NCI-H1092 (cell line): ENCODE measurements around the gene PCMTD2.
"Not testable (repeated sequence)": the region's sequence is repeated elsewhere in the genome, so short reads cannot be mapped to it uniquely, and the experiment has no call there.

Experiments used
- DNase-seq: peaks from one replicate; lab custom pipeline; 2025; lab: John Stamatoyannopoulos, UW

Gene PCMTD2

DNA sequence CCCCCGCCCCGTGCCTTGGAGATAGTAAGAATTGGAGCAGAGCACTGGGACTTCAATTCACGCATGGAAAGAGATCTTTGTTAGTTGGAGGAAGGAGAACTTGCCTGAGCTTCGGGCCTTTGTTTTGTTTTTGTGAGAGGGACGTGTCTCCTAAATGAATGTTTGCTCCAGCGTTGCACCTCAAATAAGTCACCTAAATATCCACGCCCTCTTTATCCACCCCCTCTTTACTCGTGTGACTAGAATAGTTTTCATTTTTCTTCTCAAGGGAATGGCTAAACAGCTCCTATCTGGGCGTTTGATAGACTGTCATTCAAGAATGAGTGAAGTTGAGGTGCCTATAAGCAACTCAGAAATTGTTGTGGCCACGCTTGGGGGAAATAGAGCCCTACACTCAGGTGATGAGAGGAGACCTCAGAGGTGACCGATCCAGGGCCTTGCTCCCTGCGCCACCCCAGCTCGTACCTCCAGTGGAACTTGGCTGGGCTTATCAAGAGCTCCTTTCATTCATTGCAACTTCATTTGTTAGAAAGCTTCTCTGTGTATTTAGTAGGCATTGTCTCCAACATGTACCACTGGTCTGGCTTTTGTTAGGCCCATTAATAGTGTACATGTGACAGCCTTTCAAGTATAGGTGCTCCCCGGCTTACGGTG lies 861 bp downstream of the PCMTD2 start:
- no peak for DNase-seq

DNA sequence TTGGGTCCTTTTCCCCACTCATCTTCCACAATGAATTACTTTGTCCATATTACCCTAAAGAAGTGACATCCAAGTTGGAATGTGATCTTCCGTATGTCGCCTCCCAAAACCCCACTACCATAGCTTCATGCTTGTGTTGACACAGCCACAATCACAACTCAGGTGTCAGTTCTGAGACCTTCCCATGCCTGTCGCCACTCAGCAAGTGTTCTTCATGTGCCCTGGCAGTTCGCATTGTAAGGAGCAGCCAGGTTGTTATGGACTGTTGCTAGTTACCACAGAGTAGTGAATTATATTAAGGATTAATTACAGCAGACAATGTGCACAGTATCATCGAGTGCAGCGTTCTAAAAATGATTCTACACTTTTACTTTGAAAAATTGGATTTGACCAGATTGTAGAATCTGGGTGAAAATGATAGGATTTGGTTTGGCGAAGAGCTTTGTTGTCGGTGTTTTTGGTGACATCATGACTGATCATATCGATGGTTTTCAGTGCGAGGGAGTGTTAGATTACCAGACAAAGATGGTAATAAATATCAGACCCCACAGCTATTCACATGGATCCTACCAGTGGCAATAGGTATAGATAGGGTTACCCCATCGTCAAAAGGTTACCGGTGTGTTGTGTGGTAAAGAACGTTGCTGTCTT lies 1.7 kb downstream of the PCMTD2 start:
- no peak for DNase-seq

DNA sequence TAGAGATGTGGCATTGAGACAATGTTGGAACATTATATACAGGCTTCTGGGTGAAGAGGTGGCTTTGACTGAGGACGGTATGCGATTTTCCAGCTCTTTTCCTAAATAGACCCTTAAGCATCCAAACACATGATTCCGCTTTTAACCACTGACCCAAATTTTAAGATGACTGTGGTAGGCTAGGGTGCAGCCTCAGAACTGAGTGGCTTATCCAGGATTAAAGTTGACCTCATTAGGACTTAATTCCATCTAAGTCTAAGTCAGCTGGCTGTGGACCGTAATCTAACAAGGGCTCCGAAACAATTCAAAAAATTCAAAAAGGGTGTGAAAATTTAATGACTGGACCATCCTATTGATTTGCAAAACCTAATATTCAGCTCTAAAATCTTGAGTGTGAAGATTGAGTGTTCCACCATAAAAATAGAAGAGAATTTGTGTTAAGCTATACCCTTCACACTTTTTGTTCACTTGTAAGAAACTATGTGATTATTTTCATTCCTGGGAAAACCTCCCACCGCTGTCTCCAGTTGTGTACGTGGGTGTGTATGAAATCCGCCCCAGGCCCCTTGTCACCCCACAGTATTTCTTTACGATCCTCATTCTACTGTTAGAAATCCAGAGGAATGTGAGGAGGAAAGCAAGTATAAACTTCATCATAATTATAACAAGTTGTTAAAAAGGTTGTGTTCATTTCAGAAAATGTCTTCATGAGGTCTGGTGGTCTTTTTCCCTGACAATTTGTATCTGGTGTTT lies 2.7 kb downstream of the PCMTD2 start:
- DNase-seq: no peak

DNA sequence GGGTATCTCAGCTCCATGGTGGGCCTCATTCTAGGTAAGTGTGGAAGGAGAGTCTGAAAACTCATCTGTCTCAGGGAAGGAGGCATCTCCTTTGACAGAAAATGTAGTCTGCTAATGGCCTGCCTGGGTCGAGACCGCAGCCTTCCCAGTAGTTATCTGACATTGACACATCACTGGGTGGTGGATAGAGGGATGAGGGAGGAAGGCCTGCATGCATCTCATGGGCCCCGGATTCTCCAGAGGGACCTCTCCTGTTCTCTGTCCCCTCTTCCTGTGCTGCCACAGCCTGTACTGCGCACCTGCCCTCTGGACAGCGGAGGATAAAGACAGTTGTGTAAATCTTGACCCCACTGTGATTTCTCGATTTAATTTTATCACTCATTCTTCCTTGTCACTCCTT lies 4.7 kb downstream of the PCMTD2 start:
- no peak for DNase-seq

DNA sequence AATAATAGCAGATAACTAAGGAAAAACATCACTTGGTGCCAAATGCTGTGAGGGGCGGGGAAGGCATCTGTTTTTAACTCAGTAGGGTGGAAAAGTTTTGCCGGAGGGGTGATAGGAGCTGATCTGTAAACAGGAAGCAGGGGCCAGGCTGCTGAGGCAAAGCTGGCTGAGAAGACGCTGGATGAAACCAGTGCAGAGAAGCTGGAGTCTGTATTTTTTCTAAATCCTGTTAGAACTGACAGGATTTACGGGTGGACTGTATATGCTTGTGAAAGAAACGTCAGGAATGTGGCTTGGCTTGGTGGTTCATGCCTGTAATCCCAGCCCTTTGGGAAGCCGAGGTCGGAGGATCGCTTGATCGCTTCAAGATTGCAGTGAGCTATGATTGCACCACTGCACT lies 5.6 kb downstream of the PCMTD2 start:
- no peak for DNase-seq

DNA sequence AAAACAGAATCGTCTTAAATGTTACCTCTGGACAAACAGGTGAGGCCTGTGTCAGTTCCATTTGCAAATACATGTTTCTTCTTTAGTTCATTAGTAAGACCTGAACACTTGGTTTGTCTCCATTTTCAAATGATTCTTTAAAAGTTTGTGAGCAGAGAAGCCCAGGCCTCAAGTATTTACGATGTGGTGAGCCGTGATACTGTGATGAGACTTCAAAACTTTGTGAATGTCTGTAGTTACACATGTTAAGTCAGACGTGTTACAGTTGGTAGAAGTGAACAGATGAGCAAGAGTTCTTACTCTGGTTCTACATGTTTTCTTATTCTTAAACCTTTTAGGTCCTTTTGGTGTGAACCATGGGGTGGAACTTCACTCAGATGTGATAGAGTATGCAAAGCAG lies 8.5 kb downstream of the PCMTD2 start:
- no peak for DNase-seq

DNA sequence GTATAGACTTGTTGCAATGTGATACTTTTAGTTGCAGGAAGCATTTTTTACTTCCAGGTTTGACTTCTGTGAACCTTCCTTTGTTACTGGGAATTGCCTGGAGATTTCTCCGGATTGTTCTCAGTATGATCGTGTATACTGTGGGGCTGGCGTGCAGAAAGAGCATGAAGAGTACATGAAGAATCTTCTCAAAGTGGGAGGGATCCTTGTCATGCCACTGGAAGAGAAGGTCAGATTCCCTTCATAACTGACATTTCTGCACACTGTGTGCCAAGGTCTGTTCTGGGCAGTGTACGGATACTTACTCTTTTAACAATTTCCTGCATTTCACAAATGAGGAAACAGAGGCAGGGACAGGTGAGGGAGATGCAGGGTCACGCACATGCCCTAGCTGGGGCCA lies 9.7 kb downstream of the PCMTD2 start:
- no peak for DNase-seq

DNA sequence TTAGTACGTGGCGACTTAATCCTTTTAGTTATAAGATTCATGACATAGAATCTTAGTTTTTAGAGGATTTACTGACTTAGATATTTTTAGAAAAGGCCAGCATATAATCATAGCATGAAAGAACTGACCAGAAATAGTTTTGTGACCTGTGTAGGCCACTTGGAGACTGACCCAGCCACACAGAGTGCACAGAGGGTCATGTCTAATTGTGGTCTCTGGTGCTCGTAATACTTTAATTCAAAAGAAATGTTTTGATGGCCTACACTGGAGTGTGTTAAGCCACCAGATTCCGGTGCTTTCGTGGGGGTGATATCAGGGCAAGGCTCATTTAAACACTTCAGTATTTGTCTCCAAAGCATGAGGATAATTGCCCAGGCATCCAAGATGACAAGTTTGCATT lies 11.4 kb downstream of the PCMTD2 start:
- no peak for DNase-seq

DNA sequence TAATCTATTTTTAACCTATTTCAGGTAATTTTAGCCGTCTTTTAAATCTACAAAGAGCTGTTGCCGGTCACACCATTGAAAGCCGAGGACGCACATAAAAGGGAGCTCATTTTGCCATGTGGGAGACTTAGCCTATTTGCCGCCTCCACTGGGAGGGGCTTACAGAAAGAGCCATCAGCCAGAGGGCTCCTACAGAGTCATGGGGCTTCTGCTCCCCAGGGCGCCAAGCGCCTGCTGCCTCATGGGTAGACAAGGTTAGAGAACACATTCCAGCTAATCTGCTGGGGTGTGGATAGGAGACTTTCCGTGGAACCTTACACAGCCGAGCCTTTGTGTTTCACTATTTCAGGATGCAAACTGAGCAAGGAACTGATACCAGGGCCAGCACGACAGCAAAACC lies 12.6 kb downstream of the PCMTD2 start:
- DNase-seq: no peak

DNA sequence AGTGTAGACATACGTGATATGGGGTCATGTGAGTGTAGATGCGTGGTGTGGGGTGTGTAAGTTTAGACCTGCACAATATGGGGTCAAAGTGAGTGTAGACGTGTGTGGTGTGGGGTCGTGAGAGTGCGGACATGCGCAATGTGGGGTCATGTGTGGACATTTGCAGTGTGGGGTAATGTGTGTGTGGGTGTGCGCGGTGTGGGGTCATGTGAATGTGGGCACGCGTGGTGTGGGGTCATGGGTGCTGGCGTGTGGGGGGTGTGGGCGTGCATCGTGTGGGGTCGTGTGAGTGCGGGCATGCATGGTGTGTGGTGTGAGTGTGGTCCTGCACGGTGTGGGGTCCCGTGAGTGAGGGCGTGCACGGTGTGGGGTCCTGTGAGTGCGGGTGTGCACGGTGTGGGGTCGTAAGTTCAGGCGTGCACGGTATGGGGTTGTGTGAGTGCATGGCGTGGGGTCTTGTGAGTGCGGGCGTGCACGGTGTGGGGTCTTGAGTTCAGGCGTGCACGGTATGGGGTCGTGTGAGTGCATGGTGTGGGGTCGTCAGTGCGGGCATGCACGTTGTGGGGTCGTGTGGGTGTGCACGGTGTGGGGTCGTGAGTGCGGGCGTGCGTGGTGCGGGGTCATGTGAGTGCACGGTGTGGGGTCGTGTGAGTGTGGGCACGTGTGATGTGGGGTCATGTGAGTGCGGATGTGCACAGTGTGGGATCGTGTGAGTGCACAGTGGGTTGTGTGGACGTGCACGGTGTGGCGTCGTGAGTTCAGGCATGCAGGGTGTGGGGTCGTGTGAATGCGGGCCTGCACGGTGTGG lies 14.3 kb downstream of the PCMTD2 start:
- DNase-seq: no peak

DNA sequence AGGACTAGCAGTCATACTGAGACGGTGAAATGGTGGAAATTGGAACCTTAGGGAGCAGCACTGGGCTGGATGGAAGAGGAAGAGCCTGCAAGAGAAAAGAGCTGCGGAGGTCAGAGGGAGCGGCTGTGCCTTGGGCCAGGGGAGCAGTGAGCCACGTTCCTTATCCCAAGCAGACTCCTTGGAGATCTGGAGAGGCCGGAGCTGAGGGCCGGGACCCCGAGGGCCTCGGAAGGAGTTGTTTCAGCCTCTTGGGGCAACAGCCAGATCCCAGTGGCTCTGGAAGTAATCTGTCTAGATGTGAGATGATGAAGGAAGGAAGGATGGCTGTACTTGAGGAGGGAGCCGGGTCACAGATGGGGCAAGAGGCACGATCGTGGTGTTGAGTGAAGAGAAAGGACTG lies 16.1 kb downstream of the PCMTD2 start:
- no peak for DNase-seq

DNA sequence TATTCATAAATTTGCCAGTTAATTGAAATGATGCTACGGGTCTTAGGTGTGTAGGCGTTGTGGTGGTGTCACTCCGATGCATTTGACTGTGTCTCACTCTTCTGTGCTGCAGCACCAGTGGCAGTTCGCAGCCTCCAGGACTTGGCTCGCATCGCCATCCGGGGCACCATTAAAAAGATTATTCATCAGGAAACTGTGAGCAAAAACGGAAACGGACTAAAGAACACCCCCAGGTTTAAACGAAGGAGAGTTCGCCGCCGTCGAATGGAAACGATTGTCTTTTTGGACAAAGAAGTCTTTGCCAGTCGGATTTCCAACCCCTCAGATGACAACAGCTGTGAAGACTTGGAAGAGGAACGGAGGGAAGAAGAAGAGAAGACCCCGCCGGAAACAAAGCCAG lies 17.6 kb downstream of the PCMTD2 start:
- DNase-seq: no peak

DNA sequence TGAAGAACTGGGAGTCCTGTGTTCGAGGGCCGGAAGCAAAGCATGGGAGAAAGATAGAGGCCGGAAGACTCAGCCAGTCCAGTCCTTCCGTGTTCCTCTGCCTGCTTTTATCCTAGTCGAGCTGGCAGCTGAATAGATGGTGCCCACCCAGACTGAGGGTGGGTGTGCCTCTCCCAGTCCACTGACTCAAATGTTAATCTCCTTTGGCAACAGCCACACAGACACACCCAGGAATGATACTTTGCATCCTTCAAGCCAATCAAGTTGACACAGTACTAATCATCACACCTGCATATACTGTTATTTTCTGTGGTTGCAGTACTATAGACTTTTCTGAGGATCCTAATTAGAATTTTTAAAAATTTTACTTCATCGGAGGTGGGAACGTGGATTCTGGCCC lies 21.3 kb downstream of the PCMTD2 start:
- DNase-seq: no peak

DNA sequence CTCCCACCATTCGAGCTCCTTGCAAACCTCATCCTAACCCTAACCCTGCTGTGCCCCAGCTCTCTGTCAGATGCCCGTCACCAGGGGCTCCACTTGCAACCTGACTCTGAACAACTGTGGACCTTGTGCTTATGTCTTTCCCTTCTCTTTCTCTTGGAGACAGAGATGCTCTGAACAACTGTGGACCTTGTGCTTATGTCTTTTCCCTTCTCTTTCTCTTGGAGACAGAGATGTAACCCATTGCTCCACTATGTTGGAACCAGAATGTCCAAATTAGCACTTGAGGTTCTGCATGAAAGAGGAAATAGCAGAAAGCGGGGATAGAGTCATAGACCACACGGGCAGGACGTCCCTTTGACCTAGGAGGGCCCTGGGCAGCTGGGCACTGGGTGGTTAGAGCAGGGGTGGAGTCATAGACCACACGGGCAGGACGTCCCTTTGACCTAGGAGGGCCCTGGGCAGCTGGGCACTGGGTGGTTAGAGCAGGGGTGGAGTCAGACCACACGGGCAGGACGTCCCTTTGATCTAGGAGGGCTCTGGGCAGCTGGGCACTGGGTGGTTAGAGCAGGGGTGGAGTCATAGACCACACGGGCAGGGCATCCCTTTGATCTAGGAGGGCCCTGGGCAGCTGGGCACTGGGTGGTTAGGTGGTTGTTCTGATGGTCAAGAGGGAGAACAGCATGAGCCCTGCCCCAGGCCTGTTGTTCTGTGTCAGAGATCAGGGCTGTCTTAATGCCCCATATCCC lies 22.2 kb downstream of the PCMTD2 start:
- DNase-seq: no peak

DNA sequence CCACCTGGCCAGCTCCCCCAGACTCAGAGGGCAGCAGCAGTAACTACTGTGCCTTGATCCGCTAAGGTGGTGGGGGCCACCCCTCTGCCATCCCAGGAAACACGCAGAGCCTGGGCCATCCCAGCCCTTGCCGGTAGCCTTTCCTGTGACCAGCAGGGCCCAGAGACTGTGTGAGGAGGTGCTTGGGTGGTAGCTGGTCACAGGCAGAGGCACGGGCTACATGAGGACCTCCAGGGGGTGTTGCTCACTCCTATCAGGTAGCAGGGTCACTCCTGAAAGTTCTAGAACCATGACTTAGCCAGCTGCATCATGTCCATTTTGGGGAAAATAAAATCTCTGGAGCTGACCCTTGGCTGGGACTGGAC lies 22.8 kb downstream of the PCMTD2 start:
- no peak for DNase-seq

DNA sequence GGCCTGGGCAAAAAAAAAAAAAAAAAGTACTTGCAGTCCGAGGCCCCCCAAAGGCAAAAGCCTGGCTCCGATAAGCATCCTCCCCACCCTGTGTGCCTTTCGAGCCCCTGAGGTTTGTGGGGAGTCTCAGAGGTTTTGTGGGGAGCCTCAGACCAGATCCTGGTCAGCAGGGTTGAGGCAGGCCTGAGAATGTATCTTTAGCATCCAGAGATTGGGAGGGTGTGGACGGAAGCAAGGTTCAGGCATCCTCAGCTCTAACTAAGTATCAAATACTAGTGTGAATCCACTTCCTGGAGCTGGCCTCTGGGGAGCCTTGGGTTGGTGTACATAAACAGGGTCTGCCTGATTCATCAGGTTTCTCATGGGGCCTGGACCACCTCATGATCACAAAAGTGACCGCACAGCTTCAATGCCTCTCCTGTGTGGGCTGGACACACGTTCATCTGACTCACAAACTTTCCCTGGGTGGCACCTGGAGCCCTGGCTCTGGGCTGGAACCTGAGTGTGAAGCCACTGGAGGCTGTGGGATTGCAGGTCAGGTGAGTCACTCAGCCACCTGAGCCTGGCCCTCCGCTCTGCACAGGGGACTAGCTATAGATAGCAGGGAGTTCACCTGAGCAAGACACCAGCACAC lies 24.4 kb downstream of the PCMTD2 start:
- no peak for DNase-seq

DNA sequence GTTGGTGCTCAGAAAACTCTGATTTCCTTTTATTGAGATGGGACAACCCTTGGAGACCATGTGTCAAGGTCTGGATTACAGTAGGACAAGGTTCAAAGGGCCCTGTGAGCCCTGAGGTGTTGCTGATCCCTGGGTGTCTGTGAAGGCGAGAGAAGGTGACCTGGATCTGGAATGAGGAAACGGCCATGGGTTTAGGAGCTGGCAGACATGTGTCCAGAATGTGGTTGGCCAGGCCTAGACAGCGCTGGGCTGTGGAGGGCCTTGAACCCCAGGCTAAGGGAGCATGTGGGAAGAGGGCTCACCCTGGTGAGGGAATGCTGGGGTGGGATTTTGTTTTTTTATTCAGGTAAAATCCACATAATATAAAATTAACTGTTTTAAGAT lies 24.9 kb downstream of the PCMTD2 start:
- DNase-seq: no peak

DNA sequence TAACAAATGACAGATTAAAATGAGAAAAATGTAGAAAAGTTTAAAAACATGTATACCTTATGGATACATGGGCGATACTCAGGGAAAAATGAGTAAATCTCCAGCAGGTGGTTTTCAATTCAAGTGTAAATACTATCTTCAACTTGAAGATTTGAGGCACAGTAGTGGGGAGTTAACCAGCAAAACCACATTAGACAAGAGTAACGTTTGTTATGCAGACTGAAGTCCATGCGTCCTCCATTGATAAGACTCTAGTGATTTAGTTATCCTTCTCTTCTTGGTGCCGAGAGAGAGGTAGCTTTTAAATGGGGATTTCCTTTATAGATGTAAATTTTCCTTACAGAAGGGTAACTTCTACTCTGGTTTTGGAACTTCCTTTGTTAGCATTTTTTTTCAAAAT lies 28.1 kb downstream of the PCMTD2 start:
- no peak for DNase-seq

DNA sequence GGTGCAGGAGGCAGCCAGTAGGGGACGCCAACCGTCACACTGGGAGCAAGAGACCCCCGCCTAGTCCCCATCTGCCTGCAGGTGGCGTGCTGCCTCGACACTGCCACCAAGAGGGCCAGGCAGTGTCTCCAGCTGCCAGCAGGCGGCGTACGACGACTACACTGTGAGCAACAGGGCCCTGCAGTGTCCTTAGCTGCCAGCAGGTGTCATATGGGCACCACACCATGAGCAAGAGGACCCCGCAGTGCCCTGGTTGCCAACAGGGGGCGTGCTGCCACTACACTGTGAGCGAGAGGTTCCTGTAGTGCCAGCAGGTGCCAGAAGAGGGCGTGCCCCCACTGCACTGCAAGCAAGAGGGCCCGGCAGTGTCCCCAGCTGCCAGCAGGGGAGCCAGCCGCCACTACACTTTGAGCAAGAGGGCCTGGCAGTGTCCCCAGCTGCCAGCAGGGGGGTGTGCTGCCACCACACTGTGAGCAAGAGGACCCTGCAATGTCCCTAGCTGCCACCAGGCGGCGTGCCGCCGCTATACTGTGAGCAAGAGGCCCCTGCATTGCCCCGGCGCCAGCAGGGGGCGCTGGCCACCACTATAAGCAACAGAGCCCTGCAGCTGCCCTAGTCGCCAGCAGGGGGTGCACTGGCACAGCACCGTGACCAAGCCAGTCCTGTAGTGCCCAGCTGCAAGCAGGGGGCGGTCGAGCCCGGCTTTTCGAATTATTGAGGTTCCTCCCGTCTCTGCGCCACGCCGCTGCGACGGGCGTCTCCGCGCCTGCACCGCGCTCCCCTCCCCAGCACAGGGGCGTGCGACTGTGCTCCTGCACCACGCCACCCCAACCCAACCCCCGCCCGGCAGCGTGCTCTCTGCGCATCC lies 30.3 kb downstream of the PCMTD2 start:
- DNase-seq: not testable (repeated sequence)

DNA sequence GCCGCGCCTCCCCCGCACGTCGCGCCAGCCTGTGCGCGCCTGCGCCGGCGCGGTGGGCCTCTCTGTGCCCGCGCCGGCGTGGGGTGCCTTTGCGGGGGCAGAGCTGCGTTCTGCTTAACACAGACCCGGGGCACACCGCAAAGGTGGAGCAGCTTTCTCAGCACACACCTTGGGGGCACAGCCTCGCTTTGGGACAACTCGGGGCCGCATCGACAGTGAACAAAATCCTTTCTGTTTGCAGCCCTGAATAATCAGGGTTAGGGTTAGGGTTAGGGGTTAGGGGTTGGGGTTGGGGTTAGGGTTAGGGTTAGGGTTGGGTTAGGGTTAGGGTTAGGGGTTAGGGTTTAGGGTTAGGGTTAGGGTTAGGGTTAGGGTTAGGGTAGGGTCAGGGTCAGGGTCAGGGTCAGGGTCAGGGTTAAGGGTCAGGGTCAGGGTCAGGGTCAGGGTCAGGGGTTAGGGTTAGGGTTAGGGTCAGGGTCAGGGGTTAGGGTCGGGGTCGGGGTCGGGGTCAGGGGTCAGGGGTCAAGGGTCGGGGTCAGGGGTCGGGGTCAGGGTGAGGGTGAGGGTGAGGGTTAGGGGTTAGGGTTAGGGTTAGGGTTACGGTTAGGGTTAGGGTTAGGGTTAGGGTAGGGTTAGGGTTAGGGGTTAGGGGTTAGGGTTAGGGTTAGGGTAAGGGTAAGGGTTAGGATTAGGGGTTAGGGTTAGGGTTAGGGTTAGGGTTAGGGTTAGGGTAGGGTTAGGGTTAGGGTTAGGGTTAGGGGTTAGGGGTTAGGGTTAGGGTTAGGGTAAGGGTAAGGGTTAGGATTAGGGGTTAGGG lies 31.1 kb downstream of the PCMTD2 start:
- not testable (repeated sequence) for DNase-seq
